ENCODE data around the gene ERBIN. TPM values are rescaled to one million over a fixed set of nuclear protein-coding genes. Genes with fewer than 3 reads are reported as not detected.
"Not testable (repeated sequence)": the region's sequence is repeated elsewhere in the genome, so short reads cannot be mapped to it uniquely, and the experiment has no call there.

Gene ERBIN
- polyA plus RNA-seq, 3 donors, result 9.6 to 17.4 (median 13.9) TPM

- 93 to 95% (median 95%) methylated on average over 4 of the region's 4 CpGs for WGBS, 3 donors
- no peak overlapping the region for H3K27ac ChIP-seq (ENCODE audit: low read depth, low read length)
Observed at GRCh38 chr5:65948115-65948747, 21.9 kb downstream of the ERBIN start.

- no peak overlapping the region for H3K27ac ChIP-seq (ENCODE audit: low read depth, low read length)
- WGBS, 3 donors, result 82 to 97% (median 92%) methylated on average over 3 of the region's 3 CpGs
Observed at GRCh38 chr5:65951330-65951729, 25.0 kb downstream of the ERBIN start.

GRCh38 chr5:65952259-65952658 lies 25.9 kb downstream of the ERBIN start:
- no peak overlapping the region for H3K27ac ChIP-seq (ENCODE audit: low read depth, low read length)
- WGBS, 3 donors, result 58 to 96% (median 85%) methylated on average over 1 of the region's 1 CpG

GRCh38 chr5:65954200-65954599 lies 27.8 kb downstream of the ERBIN start:
- 80 to 90% (median 81%) methylated on average over 3 of the region's 3 CpGs for WGBS, 3 donors
- H3K27ac ChIP-seq (ENCODE audit: low read depth, low read length), result no peak overlapping the region

GRCh38 chr5:65955746-65956145 lies 29.4 kb downstream of the ERBIN start:
- WGBS, 3 donors, result 77 to 92% (median 89%) methylated on average over 3 of the region's 3 CpGs
- no peak overlapping the region for H3K27ac ChIP-seq (ENCODE audit: low read depth, low read length)

GRCh38 chr5:65957703-65958102 lies 31.3 kb downstream of the ERBIN start:
- H3K27ac ChIP-seq (ENCODE audit: low read depth, low read length), result not testable (repeated sequence)

GRCh38 chr5:65961633-65962032 lies 35.3 kb downstream of the ERBIN start:
- no peak overlapping the region for H3K27ac ChIP-seq (ENCODE audit: low read depth, low read length)

More at GRCh38 chr5:65957703-65958102, 31.3 kb downstream of the ERBIN start:
- whole genome bisulfite sequencing, 3 donors, result 98 to 99% (median 98%) methylated on average over 19 to 30 of the region's 30 CpGs

- WGBS, 3 donors, result 74 to 81% (median 76%) methylated on average over 7 of the region's 7 CpGs
- no peak overlapping the region for H3K27ac ChIP-seq (ENCODE audit: low read depth, low read length)
Observed at GRCh38 chr5:65967288-65968066, 41.1 kb downstream of the ERBIN start.

GRCh38 chr5:65969539-65970393 lies 43.4 kb downstream of the ERBIN start:
- H3K27ac ChIP-seq (ENCODE audit: low read depth, low read length), result no peak overlapping the region
- 40 to 45% (median 44%) methylated on average over 2 of the region's 2 CpGs for WGBS, 3 donors

- H3K27ac ChIP-seq (ENCODE audit: low read depth, low read length), result no peak overlapping the region
- 61 to 66% (median 64%) methylated on average over 7 of the region's 7 CpGs for WGBS, 3 donors
Observed at GRCh38 chr5:65970481-65971367, 44.3 kb downstream of the ERBIN start.

GRCh38 chr5:65971643-65972042 lies 45.3 kb downstream of the ERBIN start:
- 76 to 95% (median 94%) methylated on average over 3 of the region's 3 CpGs for WGBS, 3 donors
- no peak overlapping the region for H3K27ac ChIP-seq (ENCODE audit: low read depth, low read length)

- not testable (repeated sequence) for H3K27ac ChIP-seq (ENCODE audit: low read depth, low read length)
- 96 to 100% (median 97%) methylated on average over 3 of the region's 3 CpGs for WGBS, 3 donors
Observed at GRCh38 chr5:65972896-65973295, 46.5 kb downstream of the ERBIN start.

- H3K27ac ChIP-seq (ENCODE audit: low read depth, low read length), result no peak overlapping the region
- 88 to 92% (median 91%) methylated on average over 3 of the region's 3 CpGs for WGBS, 3 donors
Observed at GRCh38 chr5:65978251-65978650, 51.9 kb downstream of the ERBIN start.

GRCh38 chr5:65981548-65981947 lies 55.2 kb downstream of the ERBIN start:
- H3K27ac ChIP-seq (ENCODE audit: low read depth, low read length), result no peak overlapping the region

GRCh38 chr5:65981969-65982619 lies 55.7 kb downstream of the ERBIN start:
- no peak overlapping the region for H3K27ac ChIP-seq (ENCODE audit: low read depth, low read length)
- WGBS, 3 donors, result 90 to 97% (median 95%) methylated on average over 3 of the region's 3 CpGs

More at GRCh38 chr5:65981548-65981947, 55.2 kb downstream of the ERBIN start:
- WGBS, 3 donors, result 68 to 88% (median 87%) methylated on average over 1 of the region's 1 CpG

GRCh38 chr5:65982635-65983034 lies 56.3 kb downstream of the ERBIN start:
- no peak overlapping the region for H3K27ac ChIP-seq (ENCODE audit: low read depth, low read length)
- WGBS, 3 donors, result 81 to 99% (median 96%) methylated on average over 1 of the region's 1 CpG

GRCh38 chr5:65984098-65984885 lies 57.9 kb downstream of the ERBIN start:
- no peak overlapping the region for H3K27ac ChIP-seq (ENCODE audit: low read depth, low read length)
- 95 to 97% (median 95%) methylated on average over 10 of the region's 10 CpGs for WGBS, 3 donors
